Cardiac fibroblast (primary cell): ENCODE results near the gene LIF.

Experiments used
- DNase-seq, 2 donors: peaks; one replicate each; pipeline versions ENCODE4 v3.0.0 to v3.0.0-alpha.2; 2010; ENCODE audit warnings: low read depth in 2 of 2
- H3K4me3 ChIP-seq, 2 donors: replicated peaks in 1 of 2; 1 replicate in 1 of 2; 2 replicates in 1 of 2; pipeline ENCODE4 v1.5.1; 2011; ENCODE audit warnings: low read depth in 2 of 2, low read length in 2 of 2, mild to moderate bottlenecking in 2 of 2, moderate library complexity in 1 of 2
- TF ChIP-seq, protein P1 (sequence below): IDR thresholded peaks from one replicate; pipeline ENCODE4 v1.5.1; 2011; ENCODE audit warnings: low read depth, mild to moderate bottlenecking, low read length, inconsistent platforms

The LIF gene

GRCh38 chr22:30225220-30225927 is 21.2 kb downstream of the LIF start:
- TF ChIP-seq, protein P1, sequence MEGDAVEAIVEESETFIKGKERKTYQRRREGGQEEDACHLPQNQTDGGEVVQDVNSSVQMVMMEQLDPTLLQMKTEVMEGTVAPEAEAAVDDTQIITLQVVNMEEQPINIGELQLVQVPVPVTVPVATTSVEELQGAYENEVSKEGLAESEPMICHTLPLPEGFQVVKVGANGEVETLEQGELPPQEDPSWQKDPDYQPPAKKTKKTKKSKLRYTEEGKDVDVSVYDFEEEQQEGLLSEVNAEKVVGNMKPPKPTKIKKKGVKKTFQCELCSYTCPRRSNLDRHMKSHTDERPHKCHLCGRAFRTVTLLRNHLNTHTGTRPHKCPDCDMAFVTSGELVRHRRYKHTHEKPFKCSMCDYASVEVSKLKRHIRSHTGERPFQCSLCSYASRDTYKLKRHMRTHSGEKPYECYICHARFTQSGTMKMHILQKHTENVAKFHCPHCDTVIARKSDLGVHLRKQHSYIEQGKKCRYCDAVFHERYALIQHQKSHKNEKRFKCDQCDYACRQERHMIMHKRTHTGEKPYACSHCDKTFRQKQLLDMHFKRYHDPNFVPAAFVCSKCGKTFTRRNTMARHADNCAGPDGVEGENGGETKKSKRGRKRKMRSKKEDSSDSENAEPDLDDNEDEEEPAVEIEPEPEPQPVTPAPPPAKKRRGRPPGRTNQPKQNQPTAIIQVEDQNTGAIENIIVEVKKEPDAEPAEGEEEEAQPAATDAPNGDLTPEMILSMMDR: no peak
- no peak for DNase-seq
- no peak overlapping the region for H3K4me3 ChIP-seq

GRCh38 chr22:30224161-30224857 is 22.2 kb downstream of the LIF start:
- TF ChIP-seq, protein P1: no peak
- no peak for DNase-seq
- no peak overlapping the region for H3K4me3 ChIP-seq

DNA sequence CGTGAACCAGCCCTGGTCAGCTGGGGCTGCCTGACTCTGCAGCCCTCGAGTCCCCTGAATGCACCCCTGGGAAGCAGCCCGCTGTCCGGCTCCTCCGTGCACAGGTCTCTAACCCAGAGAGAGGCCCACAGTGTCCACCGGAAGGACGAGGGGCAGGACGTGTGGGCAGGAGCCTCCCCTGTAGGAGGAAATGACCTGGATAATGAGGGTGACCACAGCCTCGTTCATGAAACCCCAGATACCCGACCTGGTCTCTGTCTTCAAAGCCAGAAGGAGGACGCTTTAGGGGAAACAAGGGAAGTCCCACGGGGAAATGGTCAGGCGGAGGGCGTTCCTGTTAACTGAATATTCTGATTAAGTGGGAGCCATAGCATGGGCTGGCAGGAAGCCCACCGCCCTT is 23.3 kb downstream of the LIF start:
- TF ChIP-seq, protein P1: no peak
- no peak for DNase-seq
- no peak overlapping the region for H3K4me3 ChIP-seq

GRCh38 chr22:30222321-30222720 is 24.2 kb downstream of the LIF start:
- DNase-seq: no peak
- TF ChIP-seq, protein P1: no peak
- no peak overlapping the region for H3K4me3 ChIP-seq

GRCh38 chr22:30221121-30221992 is 25.2 kb downstream of the LIF start:
- TF ChIP-seq, protein P1: no peak
- H3K4me3 ChIP-seq: no peak overlapping the region
- DNase-seq: no peak

GRCh38 chr22:30220338-30221012 is 26.1 kb downstream of the LIF start:
- TF ChIP-seq, protein P1: no peak
- no peak for DNase-seq
- H3K4me3 ChIP-seq: no peak overlapping the region
